22Rv1 (cell line): ENCODE measurements around the gene VWC2.

Experiments
- H3K27ac ChIP-seq: fragments of 450-650 bp; 2 replicates; pipeline ENCODE4 v1.5.1; 2017
- CTCF ChIP-seq: fragments of 450-650 bp; IDR thresholded peaks from 2 replicates; pipeline ENCODE4 v1.5.1; 2017; ENCODE audit warnings: mild to moderate bottlenecking
- ZFX ChIP-seq: fragments of 450-650 bp; IDR thresholded peaks from 2 replicates; pipeline ENCODE4 v1.6.1; 2017; ENCODE audit warnings: antibody characterized with exemption, borderline replicate concordance

VWC2 gene

GRCh38 chr7:49768254-49768653 lies 5.2 kb upstream of the VWC2 start:
- no peak for TF ChIP-seq ZFX
- no peak for TF ChIP-seq CTCF
- no peak overlapping the region for H3K27ac ChIP-seq

DNA sequence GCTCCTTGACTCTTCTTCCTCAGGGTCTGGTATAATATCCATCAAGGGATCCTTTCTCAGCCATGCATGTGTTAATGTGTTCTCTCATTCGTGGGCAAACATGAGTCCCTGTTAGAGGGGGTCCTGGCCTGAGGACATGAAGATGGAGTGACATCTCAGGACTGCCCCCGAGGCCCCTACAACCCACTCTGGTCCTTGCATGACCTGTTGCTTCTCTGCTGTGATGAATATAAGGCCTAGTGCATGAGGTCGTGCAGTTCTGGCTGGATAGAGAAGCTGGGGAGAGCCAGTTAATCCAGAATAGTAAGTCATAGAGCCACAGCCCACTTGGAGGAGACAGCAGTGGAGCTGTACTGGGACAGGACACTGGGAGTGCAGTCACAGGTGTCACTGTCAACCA lies 4.6 kb upstream of the VWC2 start:
- TF ChIP-seq ZFX (no peak), CTCF (no peak)
- no peak overlapping the region for H3K27ac ChIP-seq

DNA sequence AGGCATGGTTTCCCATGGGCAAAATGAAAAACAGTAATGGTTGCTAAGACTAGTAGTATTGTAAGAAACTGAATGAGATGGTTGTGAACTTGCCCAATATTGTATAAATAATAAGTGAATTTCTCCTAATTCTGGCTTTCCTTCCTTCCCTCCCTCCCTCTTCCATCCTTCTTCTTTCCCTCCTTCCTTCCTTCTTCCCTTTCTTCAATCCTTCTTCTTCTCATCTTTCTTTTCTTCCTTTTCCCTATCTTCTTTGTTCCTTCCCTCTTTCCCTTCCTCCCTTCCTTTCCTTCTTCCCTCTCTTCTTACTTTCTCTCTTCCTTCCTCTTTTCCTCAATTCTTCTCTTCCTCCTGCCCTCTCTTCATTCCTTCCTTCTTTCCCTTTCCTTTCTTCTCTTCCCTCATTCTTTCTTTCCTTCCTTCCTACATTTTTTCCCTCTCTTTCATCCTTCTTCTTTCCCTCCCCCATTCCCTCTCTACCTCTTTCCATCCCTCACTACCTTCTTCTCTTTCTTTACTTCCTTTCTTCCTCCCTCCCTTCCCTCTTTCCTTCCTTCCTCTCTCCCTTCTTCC lies 4.1 kb upstream of the VWC2 start:
- no peak for TF ChIP-seq CTCF
- TF ChIP-seq ZFX: no peak
- no peak overlapping the region for H3K27ac ChIP-seq

DNA sequence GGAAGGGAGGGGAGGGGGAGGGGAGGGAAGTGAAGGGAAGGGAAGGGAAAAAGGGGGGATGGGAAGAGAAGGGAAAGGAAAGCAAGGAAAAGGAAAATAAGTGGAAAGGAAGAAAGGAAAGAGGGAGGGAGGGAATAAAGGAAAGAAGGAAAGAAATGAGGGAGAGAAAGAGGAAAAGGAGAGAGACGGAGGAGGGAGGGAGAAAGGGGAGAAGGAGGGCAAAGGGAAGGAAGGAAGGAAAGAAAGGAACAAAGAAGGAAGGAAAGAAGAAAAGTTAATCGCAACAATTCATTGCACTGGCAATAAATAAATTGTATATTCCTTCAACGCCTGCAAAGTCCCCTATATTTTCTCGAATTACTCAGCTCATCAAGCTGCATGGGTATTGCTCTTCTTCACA lies 2.6 kb upstream of the VWC2 start:
- TF ChIP-seq ZFX: no peak
- H3K27ac ChIP-seq: no peak overlapping the region

DNA sequence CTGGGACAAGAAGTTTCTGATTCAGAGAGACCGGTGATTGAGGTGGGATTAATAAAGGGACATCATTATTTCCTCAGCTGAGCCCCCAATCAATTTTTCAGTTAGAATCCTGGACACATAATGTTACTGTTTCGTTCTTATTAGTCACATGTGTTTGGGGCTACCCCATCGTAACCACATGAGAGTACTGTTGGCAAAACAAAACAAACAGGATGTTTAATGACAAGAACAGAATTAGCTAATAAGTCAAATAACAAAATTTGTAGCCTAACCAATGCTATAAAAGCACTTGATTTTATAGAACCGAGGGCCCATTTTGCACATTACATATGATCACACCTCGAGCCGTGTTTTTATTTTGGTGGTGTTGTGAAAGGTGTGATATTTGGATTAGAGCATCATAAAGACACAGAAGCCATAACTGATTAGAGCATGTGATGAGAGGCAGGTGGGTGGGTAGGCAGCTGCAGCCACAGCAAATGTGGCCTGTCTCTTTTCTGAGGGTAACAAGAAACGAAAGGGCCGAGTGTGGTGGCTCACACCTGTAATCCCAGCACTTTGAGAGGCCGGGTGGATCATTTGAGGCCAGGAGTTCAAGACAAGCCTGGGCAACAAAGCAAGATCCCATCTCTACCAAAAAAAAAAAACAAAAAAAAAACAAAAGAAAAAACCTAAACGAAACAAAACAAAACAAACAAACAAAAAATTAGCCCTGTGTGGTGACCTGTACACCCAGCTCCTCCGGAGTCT lies 1.8 kb upstream of the VWC2 start:
- TF ChIP-seq CTCF (no peak), ZFX (no peak)
- H3K27ac ChIP-seq: no peak overlapping the region

DNA sequence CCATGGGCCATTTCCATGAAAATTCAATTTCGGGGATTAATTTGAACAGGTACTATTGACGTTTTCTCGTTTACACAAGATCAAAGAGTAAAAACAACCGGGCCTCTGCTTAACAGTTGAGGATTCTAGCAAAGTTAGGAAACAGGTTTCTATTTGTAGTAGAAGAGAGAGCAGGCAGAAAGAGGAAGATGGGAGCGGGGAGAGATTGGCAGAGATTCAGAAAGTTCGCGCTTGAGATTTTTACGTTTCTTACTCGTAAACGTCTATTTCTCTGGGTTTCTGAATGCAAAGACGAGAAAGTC lies 571 bp upstream of the VWC2 start:
- TF ChIP-seq CTCF: no peak
- H3K27ac ChIP-seq: no peak overlapping the region

- no peak overlapping the region for H3K27ac ChIP-seq
- TF ChIP-seq CTCF (no peak), ZFX (no peak)
These were observed 559 bp downstream of the VWC2 start for GRCh38 chr7:49773936-49774458.
